IMR-90 (cell line): ENCODE data around the gene BCAS1. TPM values are rescaled to one million over a fixed set of nuclear protein-coding genes. Genes with fewer than 3 reads are reported as not detected.
A peak's percentile ranks its signal among the peaks of the same experiment; 100 is the strongest.

Source experiments
- ATAC-seq: fragments of 200-7000 bp; cut with Tn5 transposase; 2 replicates; pipeline ENCODE4 v1.9.1; 2020; ENCODE audit warnings: low read depth, mild to moderate bottlenecking, moderate library complexity
- BruUV-seq: library from RNA; stranded (reverse); fragments of 400-500 nt; replicated peaks from 2 replicates; lab custom pipeline; 2021; lab: Mats Ljungman, UMichigan
- CTCF ChIA-PET: fragments of 300-600 bp; formaldehyde crosslinking; extraction: SDS; loops from one replicate; lab custom pipeline; 2021; ENCODE audit warnings: antibody characterized with exemption; lab: Yijun Ruan, JAX
- POLR2A ChIA-PET: fragments of 300-600 bp; sonication (Branson Sonifier 250); formaldehyde crosslinking; loops from one replicate; lab custom pipeline; 2022; ENCODE audit warnings: antibody characterized with exemption; ENCODE audit not compliant: unreplicated experiment; lab: Charles Lee
- DNase-seq: peaks from one replicate; pipeline ENCODE4 v3.0.0; 2013
- H2AFZ ChIP-seq: replicated peaks from 2 replicates; pipeline ENCODE3; 2013; ENCODE audit warnings: low read length, mild to moderate bottlenecking; ENCODE audit not compliant: poor library complexity
- H2AK5ac ChIP-seq: 2 replicates; pipeline ENCODE4 v1.6.1; 2013; ENCODE audit warnings: low read depth, low read length, inconsistent platforms
- H2AK9ac ChIP-seq: replicated peaks from 2 replicates; pipeline ENCODE3; 2013; ENCODE audit warnings: mild to moderate bottlenecking, low read depth, low read length, moderate library complexity; ENCODE audit not compliant: poor library complexity
- H2BK120ac ChIP-seq: 2 replicates; pipeline ENCODE4 v1.6.1; 2013; ENCODE audit warnings: low read depth, low read length, inconsistent platforms
- H2BK15ac ChIP-seq: 3 replicates; pipeline ENCODE4 v1.6.1; 2013; ENCODE audit warnings: low read depth, low read length, inconsistent platforms
- H2BK20ac ChIP-seq: 2 replicates; pipeline ENCODE4 v1.6.1; 2013; ENCODE audit warnings: low read depth, mild to moderate bottlenecking, inconsistent platforms, low read length, moderate library complexity
- H2BK5ac ChIP-seq: 2 replicates; pipeline ENCODE4 v1.6.1; 2013; ENCODE audit warnings: mild to moderate bottlenecking, low read depth, low read length, inconsistent platforms; ENCODE audit not compliant: poor library complexity, severe bottlenecking
- H3K14ac ChIP-seq: replicated peaks from 2 replicates; pipeline ENCODE4 v1.6.1; 2013; ENCODE audit warnings: low read depth, low read length, inconsistent platforms
- H3K18ac ChIP-seq: 2 replicates; pipeline ENCODE4 v1.6.1; 2013; ENCODE audit warnings: low read depth, low read length, control low read depth
- H3K23ac ChIP-seq: 2 replicates; pipeline ENCODE4 v1.6.1; 2013; ENCODE audit warnings: low read depth, low read length, inconsistent platforms
- H3K27ac ChIP-seq: 2 replicates; pipeline ENCODE4 v1.5.1; 2013; ENCODE audit warnings: mild to moderate bottlenecking, control low read depth, low read length; ENCODE audit not compliant: insufficient read depth
- H3K27me3 ChIP-seq: 2 replicates; pipeline ENCODE4 v1.6.1; 2013; ENCODE audit warnings: low read length; ENCODE audit not compliant: control insufficient read depth, insufficient read depth
- H3K36me3 ChIP-seq: 2 replicates; pipeline ENCODE4 v1.6.1; 2013; ENCODE audit warnings: low read length, mixed read lengths; ENCODE audit not compliant: control insufficient read depth, insufficient read depth
- H3K4ac ChIP-seq: 2 replicates; pipeline ENCODE4 v1.6.1; 2013; ENCODE audit warnings: low read depth, low read length, inconsistent platforms
- H3K4me1 ChIP-seq: 2 replicates; pipeline ENCODE4 v1.6.1; 2013; ENCODE audit warnings: low read length, mixed read lengths; ENCODE audit not compliant: control insufficient read depth, insufficient read depth
- H3K4me2 ChIP-seq: 2 replicates; pipeline ENCODE4 v1.6.1; 2013; ENCODE audit warnings: low read depth, mild to moderate bottlenecking, control low read depth, low read length, moderate library complexity
- H3K4me3 ChIP-seq: 2 replicates; pipeline ENCODE4 v1.5.1; 2013; ENCODE audit warnings: low read depth, mild to moderate bottlenecking, control low read depth, low read length, moderate library complexity; ENCODE audit not compliant: insufficient read depth
- H3K56ac ChIP-seq: 2 replicates; pipeline ENCODE4 v1.6.1; 2013; ENCODE audit warnings: low read length, inconsistent platforms; ENCODE audit not compliant: insufficient read depth; ENCODE audit errors: extremely low read depth
- H3K79me1 ChIP-seq, 2 experiments: 2 replicates each; pipeline ENCODE4 v1.6.1; 2013; ENCODE audit warnings: low read length in 2 of 2, inconsistent platforms in 1 of 2, low read depth in 1 of 2
- H3K9ac ChIP-seq: 2 replicates; pipeline ENCODE4 v1.6.1; 2013; ENCODE audit warnings: low read depth, low read length, control low read depth
- H3K9me1 ChIP-seq: 2 replicates; pipeline ENCODE4 v1.6.1; 2013; ENCODE audit warnings: low read length, inconsistent platforms; ENCODE audit not compliant: insufficient read depth
- H3K9me3 ChIP-seq: 2 replicates; pipeline ENCODE4 v1.6.1; 2013; ENCODE audit warnings: low read length; ENCODE audit not compliant: control insufficient read depth, insufficient read depth
- H4K20me1 ChIP-seq: 2 replicates; pipeline ENCODE4 v1.6.1; 2013; ENCODE audit warnings: low read length, inconsistent platforms; ENCODE audit not compliant: insufficient read depth
- H4K5ac ChIP-seq: 2 replicates; pipeline ENCODE4 v1.6.1; 2013; ENCODE audit warnings: mild to moderate bottlenecking, low read depth, low read length, control low read depth
- H4K8ac ChIP-seq, 2 experiments: 2 replicates each; pipeline ENCODE4 v1.6.1; 2013; ENCODE audit warnings: low read depth in 2 of 2, low read length in 2 of 2, control low read depth in 1 of 2, inconsistent platforms in 1 of 2
- H4K91ac ChIP-seq: 2 replicates; pipeline ENCODE4 v1.6.1; 2013; ENCODE audit warnings: low read depth, low read length, inconsistent platforms; ENCODE audit not compliant: insufficient read depth
- BHLHE40 ChIP-seq: fragments of 150-350 bp; IDR thresholded peaks from 2 replicates; pipeline ENCODE4 v1.6.1; 2016; ENCODE audit warnings: mild to moderate bottlenecking, low read depth, low read length
- CEBPB ChIP-seq: IDR thresholded peaks from 2 replicates; pipeline ENCODE4 v1.6.1; 2012; ENCODE audit warnings: low read depth, low read length, improper control_type of control experiment
- CHD1 ChIP-seq: IDR thresholded peaks from 2 replicates; pipeline ENCODE4 v1.6.1; 2012; ENCODE audit warnings: low read depth, low read length, improper control_type of control experiment
- CTCF ChIP-seq: conservative IDR thresholded peaks from 2 replicates; pipeline ENCODE4 v1.5.1; 2012; ENCODE audit warnings: mild to moderate bottlenecking, low read depth, low read length, improper control_type of control experiment
- ELK1 ChIP-seq: fragments of 150-350 bp; IDR thresholded peaks from 2 replicates; pipeline ENCODE4 v1.6.1; 2016; ENCODE audit warnings: low read depth, mild to moderate bottlenecking, low read length, moderate library complexity, borderline replicate concordance
- FOS ChIP-seq: fragments of 150-350 bp; IDR thresholded peaks from 2 replicates; pipeline ENCODE4 v1.6.1; 2016; ENCODE audit warnings: low read depth, low read length
- MAFK ChIP-seq: IDR thresholded peaks from 2 replicates; pipeline ENCODE4 v1.6.1; 2012; ENCODE audit warnings: low read depth, low read length, improper control_type of control experiment
- MXI1 ChIP-seq: IDR thresholded peaks from 2 replicates; pipeline ENCODE4 v1.6.1; 2012; ENCODE audit warnings: low read depth, mild to moderate bottlenecking, low read length, moderate library complexity, borderline replicate concordance
- RAD21 ChIP-seq: IDR thresholded peaks from 2 replicates; pipeline ENCODE4 v1.6.1; 2012; ENCODE audit warnings: low read length, improper control_type of control experiment
- RCOR1 ChIP-seq: IDR thresholded peaks from 2 replicates; pipeline ENCODE4 v1.6.1; 2012; ENCODE audit warnings: mild to moderate bottlenecking, low read length, improper control_type of control experiment; ENCODE audit not compliant: insufficient replicate concordance
- SMC3 ChIP-seq: fragments of 150-350 bp; IDR thresholded peaks from 2 replicates; pipeline ENCODE4 v1.6.1; 2016; ENCODE audit warnings: low read depth, mild to moderate bottlenecking, antibody characterized with exemption, low read length, moderate library complexity
- WGBS, 2 experiments: methylation state at CpG; one replicate each; pipeline versions ENCODE4 v1.1.5 to v1.1.7; 2013; ENCODE audit warnings: missing lambda C conversion rate in 2 of 2; ENCODE audit not compliant: insufficient read length in 1 of 2; ENCODE audit errors: extremely low coverage in 2 of 2; 5-methylcytosine and 5-hydroxymethylcytosine counted together
- dilution Hi-C: fragments of 300-500 bp; cut with HindIII; formaldehyde crosslinking; loops from one replicate; pipeline ENCODE4 v1.14.3; 2018; ENCODE audit warnings: low sequenced_read_pairs; ENCODE audit not compliant: unreplicated experiment
- in situ Hi-C: fragments of 300-500 bp; cut with MboI; formaldehyde crosslinking; loops from 3 replicates; pipeline ENCODE4 v1.14.3; 2019; ENCODE audit warnings: low sequenced_read_pairs, inconsistent platforms, mixed read lengths
- intact Hi-C: fragments of 100-400 bp; cut with micrococcal nuclease; formaldehyde crosslinking; loops from 2 replicates; pipeline ENCODE4 v1.10.0; 2022
- polyA plus RNA-seq, 3 experiments: library from polyadenylated mRNA; depleted of rRNA; stranded (reverse); fragments of >200 nt; gene quantifications; 2 replicates each; pipeline ENCODE4 v1.2.3, GENCODE V29; 2012; ENCODE audit warnings: low replicate concordance in 1 of 3
- total RNA-seq: library from RNA; depleted of rRNA; stranded (reverse); fragments of >200 nt; gene quantifications from 2 replicates; pipeline ENCODE4 v1.2.3, GENCODE V29; 2012

BCAS1 gene
- total and polyA plus RNA-seq, 2 of the 4 experiments (the other 2 are of a cell fraction): under 0.01 TPM; not detected in 1

- H2BK5ac ChIP-seq: no peak overlapping the region
- no peak overlapping the region for H3K4me2 ChIP-seq
- H3K4me3 ChIP-seq: no peak overlapping the region
- H4K5ac ChIP-seq: no peak overlapping the region
- no peak overlapping the region for H3K23ac ChIP-seq
- DNase-seq (no peak), ATAC-seq (no peak)
- POLR2A ChIA-PET: no interaction called here
- dilution Hi-C loops: no loop called here
- no peak overlapping the region for H3K9ac ChIP-seq
- H3K56ac ChIP-seq: no peak overlapping the region
- H3K9me1 ChIP-seq: peaks cover 21% of the 10 kb centered on the region
- H2BK15ac ChIP-seq: no peak overlapping the region
- no peak overlapping the region for H3K27ac ChIP-seq
- no peak overlapping the region for H2BK20ac ChIP-seq
- in situ Hi-C loops: no loop called here
- no TSS peak for BruUV-seq
- H3K9me3 ChIP-seq: no peaks in the 10 kb centered on the region
- no peak overlapping the region for H2BK120ac ChIP-seq
- 0 out of 2 replicates have a peak overlapping the region, but pooled peaks have one; percentile 30 for H2AK5ac ChIP-seq
- H3K18ac ChIP-seq: no peak overlapping the region
- TF ChIP-seq RAD21 (no peak), CEBPB (no peak), CTCF (no peak), ELK1 (no peak), MXI1 (no peak), FOS (no peak), CHD1 (no peak), RCOR1 (no peak), MAFK (no peak), BHLHE40 (no peak), SMC3 (no peak)
- no peaks in the 10 kb centered on the region for H3K36me3 ChIP-seq
- H3K14ac ChIP-seq: no peak overlapping the region
- no peak overlapping the region for H2AFZ ChIP-seq
- H3K4me1 ChIP-seq: peaks cover 15% of the 10 kb centered on the region
- intact Hi-C loops: no loop called here
- H4K20me1 ChIP-seq: no peaks in the 10 kb centered on the region
- peaks cover 0 to 6% of the 10 kb centered on the region in 2 experiments; a peak in 1 of 4 replicates for H3K79me1 ChIP-seq
- no peaks in the 10 kb centered on the region for H3K27me3 ChIP-seq
- WGBS, 2 experiments: no CpG with 5 or more reads among the region's 3 CpGs
- H4K91ac ChIP-seq: no peak overlapping the region
- H4K8ac ChIP-seq: no peak overlapping the region
- no peak overlapping the region for H2AK9ac ChIP-seq
- CTCF ChIA-PET: no interaction called here
- no peak overlapping the region for H3K4ac ChIP-seq
Observed at GRCh38 chr20:53904261-53904660, 166.1 kb downstream of the BCAS1 start.
